ENCODE data around the gene IL16.
"Not testable (repeated sequence)": the region's sequence is repeated elsewhere in the genome, so short reads cannot be mapped to it uniquely, and the experiment has no call there.

The IL16 gene

DNA sequence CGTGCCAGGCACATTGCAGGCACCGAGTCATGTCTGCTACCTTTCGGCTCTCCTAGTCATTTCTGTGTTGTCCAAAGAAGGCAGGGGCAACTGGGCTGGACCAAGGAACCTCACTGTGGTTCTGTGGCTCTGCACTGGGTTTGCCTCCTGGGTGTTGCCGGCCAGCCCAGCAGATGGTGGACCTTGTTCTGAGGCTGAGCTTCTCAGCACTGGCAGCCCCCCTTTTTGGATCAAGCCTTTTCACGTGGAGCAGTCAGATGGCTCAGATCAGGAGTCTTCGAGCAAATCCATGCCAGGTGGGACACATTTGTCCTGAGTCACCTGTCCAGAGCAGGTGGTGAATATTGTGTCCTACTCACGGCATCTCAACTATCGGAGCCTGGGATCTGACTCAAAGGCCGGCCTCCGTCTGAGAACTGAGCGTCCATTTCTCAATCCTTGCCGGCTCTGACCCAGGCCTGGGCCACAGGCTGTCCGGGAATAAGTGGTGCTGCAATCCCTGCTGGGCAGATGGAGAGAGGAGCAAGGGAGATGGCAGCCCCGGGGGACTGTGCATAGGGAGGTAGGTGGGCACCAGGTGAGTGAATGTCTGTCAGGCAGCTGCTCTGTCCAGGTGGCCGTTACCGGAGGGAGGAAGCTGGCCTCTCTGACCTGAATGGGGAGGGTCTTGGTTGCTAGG lies at the start of gene IL16:
Gene IL16 (plus strand): TSS at position 304 of the 679 bp plus-strand sequence. CDS start 28,521 bp downstream, outside the sequence.
- DNase-seq = no peak

DNA sequence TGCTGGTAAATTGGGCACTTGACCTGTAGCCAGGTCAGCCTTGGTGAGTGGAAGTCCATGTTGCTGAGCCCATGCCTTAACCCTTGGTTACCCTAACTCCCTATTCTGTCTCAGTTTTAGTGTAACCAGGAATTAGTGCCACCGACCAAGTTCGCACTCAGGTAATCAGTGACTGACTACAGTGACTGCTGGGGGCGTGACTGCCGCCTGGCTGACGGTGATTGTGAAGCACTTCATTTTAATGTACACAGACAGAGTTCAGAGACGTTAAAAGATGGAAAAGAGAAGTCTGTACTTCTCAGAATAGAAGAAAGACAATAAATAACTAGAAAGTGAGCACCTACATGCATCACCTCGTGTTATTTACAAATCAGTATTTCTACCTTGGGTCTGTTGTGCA lies 45.3 kb upstream of the IL16 start:
- no peak for DNase-seq

DNA sequence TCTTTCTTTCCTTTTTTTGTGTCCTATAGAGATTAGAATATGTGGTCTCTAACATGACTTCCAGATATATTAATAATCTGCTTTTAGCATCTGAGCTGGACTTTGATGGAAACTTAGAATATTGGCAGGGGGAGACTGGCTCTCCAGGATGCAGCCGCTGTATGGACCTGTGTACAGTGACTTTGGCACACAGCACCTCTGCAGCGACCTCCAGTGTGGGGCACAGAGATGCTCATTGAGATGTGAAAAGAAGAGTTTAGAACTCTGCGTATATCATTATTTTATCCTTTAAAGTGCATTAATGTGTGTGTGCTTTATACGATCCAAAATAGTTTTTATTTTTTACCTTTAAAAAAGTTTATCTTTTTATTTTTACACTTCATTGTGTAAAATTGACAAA lies 44.3 kb upstream of the IL16 start:
- DNase-seq = no peak

DNA sequence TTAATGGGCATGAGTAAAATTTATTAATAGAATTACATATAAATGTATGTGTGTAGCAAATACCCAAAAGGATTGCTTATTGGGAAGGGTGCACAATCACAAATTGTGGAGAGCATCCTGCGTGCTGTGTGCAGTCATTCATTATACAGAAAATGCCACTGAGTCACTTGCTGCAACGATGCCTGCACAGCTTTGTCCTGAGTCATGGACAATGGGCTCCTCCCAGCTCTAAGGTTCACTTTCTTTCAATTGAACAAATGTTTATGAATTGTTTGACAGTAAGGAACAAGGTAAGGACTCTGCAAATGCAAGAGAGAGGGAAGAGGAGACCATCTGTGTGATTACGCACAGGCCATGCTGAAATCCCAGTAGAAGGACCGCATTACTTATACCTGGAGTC lies 43.9 kb upstream of the IL16 start:
- DNase-seq = no peak

DNA sequence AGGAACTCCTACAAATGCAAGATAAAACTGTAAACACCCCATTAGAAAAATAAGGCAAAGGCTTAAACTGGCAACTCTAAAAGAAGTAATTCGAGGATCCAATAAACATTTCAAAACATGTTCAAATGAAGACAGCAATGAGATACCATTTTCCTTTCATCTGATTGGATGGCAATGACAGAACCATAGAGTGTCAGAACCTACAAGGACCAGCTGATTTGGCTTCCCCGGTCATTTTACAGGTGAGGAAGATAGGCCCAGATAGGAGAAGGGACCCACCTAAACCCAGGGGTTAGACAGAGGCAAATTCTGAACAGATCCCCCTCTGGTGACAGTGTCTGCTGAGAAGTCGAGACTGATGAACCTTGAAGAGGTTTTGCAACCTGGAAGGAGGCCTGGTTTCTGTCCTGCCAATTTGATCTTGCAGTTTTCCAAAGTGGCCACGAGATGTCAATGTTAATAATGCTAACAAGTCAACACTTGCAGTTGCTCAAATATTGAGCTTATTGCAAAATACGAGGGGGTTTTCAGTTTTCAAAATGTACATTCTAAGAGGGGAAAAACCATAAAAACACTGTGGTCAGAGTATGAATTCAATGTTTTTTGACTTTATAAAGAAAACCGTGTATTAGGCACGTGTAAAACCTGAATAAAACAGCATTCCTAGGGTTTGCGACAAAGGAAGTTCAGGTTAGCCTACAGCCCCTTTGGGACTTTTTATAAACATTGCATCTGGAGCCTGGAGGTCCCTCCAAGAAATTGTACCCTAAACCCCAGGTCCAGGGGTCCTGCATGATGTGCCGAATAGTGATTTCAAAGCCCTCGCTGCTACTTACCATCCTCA lies 41.1 kb upstream of the IL16 start:
- peak; percentile 49 for DNase-seq

DNA sequence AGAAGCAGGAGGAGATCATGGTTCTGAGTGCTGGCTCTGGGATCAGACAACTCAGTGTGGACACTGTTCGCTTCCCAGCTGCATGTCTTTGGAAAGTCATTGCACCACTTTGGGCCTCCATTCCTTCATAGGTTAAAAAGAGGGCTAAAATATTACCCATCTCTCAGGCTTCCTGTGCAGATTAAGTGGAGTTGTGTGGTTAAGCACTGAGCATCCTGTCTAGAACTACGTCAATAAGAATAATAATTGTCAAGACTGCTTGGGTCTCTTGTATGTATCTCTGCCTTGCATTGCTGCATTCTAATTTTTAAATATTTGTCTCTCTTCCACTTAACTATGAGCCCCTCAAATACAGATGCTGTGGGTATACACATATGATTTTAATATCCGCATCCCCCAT lies 40.4 kb upstream of the IL16 start:
- no peak for DNase-seq

DNA sequence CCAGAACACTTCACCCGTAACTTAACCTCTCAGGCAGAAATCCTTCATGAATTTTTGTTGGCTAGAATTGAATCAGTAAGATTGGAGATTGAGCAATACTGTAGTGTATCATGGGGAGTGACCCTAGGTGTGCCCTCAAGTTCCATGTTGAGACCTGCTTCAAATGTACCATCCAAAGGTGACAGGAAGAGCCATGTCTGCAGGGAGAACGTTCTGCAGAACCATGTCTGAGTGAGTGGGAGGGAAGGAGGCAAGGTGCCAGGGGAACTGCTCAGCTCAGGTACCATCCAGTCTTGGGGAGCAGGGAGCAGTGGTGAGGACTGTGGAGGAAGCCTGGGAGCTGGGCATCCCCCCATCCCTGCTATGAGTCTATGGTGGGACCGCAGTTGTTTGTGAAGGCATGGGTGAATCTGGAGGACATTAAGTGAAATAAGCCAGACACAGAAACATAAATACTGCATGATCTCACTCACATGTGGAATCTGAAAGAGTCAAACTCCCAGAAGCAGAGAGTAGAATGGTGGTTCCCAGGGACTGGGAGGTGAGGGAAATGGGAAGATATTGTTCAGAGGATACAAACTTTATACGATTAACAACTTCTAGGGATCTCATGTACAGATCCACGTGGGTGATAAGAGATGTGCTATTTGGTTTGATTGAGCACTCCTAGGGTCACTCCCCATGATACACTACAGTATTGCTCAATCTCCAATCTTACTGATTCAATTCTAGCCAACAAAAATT lies 39.3 kb upstream of the IL16 start:
- DNase-seq = no peak

DNA sequence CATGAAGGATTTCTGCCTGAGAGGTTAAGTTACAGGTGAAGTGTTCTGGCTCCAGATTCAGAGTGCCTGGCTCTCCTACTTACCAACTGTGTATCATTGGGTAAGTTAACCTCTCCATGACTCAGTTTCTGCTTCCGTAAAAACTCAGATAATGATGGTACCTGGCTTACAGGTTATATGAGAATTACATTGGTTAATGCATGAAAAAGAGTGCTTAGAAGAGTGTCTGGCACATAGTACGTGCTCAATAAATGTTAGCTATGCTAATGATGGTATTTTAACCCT lies 38.8 kb upstream of the IL16 start:
- no peak for DNase-seq

DNA sequence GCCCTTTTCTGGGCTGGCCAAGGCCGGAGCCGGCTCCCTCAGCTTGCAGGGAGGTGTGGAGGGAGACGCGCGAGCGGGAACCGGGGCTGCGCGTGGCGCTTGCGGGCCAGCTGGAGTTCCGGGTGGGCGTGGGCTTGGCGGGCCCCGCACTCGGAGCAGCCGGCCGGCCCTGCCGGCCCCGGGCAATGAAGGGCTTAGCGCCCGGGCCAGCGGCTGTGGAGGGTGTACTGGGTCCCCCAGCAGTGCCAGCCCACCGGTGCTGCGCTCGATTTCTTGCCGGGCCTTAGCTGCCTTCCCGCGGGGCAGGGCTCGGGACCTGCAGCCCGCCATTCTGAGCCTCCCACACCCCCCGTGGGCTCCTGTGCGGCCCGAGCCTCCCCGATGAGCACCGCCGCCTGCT lies 38.1 kb upstream of the IL16 start:
- not testable (repeated sequence) for DNase-seq

DNA sequence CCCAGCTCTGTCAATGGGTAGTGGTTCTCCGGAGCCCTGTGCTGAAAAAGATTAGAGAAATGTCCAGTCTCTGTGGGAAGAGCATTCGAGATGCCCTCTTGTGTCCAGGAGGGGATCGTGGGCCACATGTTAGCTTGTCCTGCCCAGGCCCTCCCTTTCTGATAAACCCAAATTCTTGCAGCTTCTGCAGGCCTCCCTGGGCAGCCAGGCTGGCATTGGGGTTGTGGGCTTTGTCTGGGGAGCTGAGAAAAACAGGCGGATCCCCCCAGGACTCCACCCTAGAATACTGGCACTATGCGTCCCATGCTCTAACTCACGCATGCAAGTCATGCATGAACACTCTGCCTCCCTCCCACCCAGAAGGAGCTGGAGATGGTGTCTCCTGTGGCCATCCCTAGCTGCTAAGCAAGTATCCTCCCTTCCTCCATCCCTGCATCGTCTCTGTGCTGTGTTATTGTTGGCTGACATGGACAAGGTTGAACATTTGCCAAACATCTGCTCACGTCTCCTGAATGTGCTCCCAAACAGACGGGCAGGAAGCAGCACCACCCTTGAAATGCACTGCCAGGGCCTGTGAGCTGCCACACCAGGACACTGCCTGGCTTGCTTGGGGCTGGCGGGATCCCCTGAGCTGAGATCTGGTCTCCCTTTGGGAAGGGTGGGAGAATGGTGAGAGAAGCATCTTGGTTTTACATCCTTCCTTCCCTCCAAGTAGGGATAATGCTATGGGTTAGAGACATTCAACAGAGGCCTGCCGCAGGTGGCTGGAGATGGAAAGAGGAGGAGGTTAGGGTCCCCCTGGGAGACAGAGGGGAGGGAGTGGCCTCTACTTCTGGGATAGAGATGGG lies 36.1 kb upstream of the IL16 start:
- no peak for DNase-seq

DNA sequence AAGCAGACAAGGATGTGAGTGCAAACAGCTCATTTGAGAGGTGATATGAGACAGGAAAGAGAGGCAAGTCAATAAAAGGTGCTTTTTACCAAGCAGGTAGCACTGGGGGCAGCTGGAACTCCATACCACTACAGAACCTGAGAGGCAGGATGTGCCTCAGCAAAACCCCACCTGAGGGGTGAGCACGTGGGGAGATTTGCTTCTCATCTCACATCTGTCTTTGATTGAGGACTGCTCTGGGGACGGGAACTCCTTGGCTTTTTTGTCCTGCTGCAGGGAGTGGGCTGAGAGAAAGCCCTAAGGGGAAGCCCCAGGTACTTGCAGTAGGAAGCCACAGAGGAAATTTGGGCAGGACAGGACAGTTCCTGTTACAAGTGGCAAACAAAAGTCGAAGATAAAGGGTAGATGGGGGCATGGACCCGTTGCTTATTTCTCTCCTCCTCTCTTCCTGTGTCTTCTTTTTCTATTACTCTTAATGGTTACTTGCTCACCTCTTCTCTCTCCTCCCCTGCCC lies 35.5 kb upstream of the IL16 start:
- DNase-seq = no peak

DNA sequence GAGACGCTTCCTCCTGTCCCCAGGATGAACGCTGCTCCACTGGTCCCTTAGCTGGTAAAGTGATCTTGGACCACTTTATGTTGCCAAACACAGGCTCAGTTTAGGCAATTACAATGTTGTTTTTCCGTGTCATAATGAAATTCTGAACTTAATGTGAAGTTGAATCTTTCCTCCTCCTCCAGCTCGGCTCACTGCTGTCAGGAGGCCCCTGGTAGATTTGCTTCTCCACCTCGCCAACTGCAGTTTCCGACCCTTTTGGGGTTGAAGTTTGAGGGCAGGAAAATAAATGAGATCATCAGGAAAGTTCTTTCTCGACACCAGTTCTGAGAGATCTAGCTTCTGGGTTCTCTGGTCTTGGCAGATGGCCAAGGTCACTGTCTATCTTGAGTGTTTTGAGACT lies 34.8 kb upstream of the IL16 start:
- DNase-seq = peak; percentile 8

DNA sequence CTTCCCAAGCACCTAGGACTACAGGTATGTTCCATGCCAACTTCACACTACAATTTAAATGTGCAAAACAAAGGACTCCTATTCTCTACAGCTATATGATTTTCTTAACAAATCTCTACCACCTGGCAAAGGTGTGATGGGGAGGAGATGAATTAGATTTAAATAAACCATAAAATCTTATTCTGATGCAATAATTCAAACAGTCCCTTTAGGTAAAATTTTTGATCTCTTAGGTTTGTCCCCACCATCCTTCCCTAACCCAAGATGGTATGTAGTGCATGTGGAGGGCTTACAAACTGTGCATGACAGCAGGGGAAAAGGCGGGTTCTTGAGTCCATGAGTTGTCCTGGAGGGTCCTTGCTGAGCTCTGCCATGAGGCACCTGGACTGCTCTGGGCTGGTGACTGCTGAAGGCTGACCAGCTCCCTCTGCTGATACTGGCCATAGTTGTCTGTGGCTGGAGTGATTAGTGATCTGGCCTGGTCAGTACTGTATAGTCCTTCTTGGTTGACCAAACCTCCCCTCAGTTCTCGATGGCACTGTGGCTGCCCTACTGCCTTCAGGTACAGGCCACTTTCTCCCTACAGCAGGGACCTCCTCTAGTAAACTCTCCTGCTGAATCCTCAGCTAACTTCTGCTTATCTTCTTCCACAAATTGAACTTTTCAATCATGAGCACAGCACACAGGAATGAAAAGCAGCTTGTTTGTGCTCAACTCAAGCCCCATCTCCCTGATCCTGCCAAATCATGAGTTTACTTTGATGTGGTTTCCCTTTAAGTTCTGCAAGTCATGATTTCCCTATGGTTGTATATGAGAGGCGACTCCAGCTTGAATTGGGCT lies 32.5 kb upstream of the IL16 start:
- no peak for DNase-seq

DNA sequence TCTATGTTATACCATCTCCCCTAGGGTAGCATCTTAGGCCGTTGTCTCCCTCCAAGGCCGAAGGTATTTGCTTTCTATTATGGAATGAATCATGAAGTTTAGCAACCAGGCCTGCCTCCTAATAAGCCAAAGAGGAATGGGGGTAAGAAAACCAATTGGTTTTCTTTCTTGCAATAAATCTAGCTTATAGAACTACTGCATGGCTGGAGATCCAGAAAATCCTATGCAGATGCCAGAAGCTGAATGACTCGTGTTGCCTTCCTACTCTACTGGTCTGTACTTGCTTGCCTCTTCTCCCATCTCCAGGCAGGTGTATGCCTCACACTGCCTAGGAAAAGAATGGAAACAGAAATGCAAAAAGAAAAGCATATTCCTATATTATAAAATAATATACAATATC lies 31.1 kb upstream of the IL16 start:
- no peak for DNase-seq

DNA sequence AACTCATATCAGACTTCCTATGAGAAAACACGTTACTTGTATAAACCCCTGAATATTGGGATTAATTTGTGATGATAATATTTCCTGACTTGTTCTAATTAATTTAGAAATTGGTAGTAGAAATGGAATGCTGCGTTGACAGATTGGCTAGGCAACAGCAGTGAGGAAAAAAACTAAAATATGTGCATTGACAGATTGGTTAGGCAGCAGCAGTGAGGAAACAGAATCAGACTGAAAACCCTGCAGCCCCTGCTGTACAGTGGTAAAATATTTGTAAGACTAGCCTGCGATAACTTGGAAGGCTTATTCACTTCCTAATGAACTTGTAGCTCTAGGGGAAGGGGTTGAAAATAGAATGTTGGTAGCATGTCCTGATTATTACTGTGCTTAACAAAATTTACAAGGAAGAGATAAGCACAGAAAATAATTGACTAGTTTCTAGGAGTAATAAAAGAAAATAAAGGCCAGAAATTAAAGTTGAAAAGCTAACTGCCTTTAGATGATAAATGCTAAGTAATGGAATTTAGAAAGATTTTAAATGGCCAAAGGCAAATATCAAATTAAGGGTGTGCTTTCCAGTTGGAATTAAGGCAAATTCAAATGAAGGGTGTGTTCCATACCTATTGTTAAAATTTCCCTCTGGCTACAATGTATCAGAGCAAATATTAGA lies 29.9 kb upstream of the IL16 start:
- DNase-seq = no peak

DNA sequence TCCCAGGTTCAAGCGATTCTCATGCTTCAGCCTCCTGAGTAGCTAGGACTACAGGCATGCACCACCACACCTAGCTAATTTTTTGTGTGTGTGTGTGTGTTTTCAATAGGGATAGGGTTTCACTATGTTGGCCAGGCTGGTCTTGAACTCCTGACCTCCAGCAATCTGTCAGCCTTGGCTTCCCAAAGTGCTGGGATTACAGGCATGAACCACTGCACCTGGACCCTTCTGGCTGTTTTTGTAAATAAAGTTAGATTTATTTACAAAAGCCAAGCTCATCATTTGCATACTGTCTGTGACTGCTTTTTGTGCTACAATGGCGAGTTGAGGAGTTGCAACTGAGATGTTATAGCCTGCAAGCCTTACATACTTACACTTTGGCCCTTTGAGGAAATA lies 28.6 kb upstream of the IL16 start:
- no peak for DNase-seq

DNA sequence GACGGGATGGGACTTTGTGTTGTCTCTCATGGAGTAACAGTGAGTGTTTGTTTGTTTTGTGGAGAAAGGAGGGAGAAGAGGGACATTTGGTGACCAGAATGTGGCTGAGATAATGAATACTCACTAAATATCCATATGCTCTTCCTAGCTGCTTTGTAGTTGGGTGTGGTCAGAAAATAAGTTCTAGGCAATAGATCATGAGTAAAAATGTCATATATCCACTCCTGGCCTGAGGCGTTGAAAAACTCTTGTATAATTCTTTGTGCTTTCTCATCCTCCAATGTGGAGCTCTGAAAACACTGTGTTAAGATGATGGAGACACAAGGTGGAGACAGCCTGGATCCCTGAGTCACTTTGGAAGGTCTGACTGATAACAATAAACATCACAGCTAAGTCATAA lies 28.0 kb upstream of the IL16 start:
- no peak for DNase-seq

DNA sequence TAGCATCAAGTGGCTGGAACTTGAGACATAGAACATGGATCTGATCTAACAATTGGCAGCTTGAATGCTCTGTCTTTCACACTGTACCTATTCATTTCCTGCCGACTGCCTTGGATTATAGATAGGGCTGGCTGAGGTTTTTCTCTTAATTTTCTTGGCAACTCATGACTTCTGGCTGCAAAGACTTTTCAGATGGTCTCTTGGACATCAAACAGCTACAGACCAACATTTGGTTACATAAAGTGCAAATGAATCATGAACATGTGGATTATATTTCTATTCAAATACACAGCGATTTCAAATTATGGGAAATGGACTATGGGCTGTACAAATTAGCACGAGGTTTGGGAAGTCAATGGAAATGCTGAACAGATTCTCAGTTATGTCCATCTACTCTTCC lies 26.2 kb upstream of the IL16 start:
- no peak for DNase-seq

DNA sequence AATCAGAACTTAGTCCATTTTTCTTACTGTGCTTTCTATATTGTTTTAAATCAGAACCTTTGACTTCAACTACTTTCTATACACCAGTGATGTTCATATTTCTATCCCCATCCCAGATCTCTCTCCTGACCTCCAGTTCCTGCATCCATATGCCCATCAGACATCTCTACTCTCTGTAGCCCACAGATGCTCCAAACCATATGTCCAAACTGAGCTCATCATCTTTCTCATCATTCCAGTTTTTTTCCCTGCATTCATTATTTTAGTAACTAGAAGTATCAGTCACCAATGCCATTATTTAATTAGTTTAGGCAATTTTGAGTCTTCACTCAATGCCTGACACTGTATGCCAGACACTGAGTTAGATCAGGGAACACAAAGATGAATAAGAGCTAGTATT lies 25.4 kb upstream of the IL16 start:
- no peak for DNase-seq

DNA sequence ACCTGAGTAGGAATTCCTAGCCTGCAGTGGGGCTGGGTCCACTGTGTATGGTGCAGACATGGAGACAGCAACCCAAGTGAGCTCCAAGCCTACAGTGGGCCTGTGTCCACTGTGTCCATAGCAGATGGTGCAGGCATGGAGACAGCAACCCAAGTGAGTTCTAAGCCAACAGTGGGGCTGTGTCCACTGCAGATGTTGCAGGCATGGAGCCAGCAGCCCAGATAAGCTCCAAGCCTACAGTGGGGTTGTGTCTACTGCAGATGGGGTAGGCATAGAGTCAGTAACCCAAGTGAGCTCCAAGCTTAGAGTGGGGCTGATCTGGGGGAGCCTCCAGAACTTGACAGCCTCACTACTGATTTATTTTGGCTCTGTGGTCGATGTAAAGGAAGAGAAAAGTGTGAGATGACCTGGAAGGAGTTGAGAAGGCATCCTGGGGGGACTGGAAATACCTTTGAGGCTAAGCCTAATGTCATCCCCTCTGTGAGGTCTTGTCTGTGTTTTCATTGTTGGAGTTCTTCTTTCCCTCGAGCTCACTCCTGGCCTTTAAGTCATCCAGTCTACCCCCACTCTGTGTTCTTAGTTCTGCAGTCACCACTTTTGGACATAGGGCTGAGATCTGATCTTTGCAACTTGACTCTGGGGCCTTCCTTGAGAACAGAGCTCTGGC lies 22.4 kb upstream of the IL16 start:
- no peak for DNase-seq

DNA sequence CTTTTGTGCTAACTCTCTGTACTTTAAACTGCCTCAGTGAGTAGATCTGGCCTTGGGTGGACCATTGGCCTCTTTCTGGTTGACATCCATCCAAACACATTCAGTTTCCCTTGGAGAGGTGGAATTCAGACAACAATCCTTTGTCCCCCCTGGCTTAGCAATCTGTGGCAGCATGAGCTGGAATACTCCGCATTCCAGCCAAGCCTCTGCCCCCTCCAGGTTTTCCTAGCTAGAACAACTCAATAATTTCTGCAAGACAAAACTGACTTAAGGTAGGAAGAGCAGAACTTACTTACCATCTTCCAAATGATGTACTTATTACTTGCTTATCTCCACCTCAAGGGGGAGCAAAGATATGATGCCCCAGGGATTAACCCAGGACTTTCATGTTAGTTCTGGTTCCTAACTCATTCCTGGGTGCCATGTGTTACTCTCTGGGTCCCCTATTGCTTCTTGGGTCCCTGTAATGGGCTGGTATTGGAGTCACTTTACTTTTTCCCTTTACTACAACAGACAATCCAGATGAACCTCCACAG lies 21.8 kb upstream of the IL16 start:
- DNase-seq = no peak

Measured in activated CD4-positive, alpha-beta T cell treated with anti-CD3 and anti-CD28 coated beads, Interleukin-2, Interleukin-6, amounts not matched to agents 100 ng/mL and 50 ng/mL, durations not matched to agents 16 hours and 8 hours (primary cell).